H1 (cell line): ENCODE results near the gene CIROP. TPM values are rescaled to one million over a fixed set of nuclear protein-coding genes. Genes with fewer than 3 reads are reported as not detected.

Source experiments
- CTCF ChIA-PET: fragments of 300-600 bp; sonication (Branson Sonifier 250); formaldehyde crosslinking; loops from one replicate; lab custom pipeline; 2021; ENCODE audit not compliant: partially characterized antibody; lab: Charles Lee
- POLR2A ChIA-PET: fragments of 300-600 bp; sonication (Branson Sonifier 250); formaldehyde crosslinking; loops from one replicate; lab custom pipeline; 2021; ENCODE audit warnings: inconsistent platforms; ENCODE audit not compliant: partially characterized antibody; lab: Charles Lee
- DNase-seq, 2 experiments: peaks; one replicate each; pipeline versions ENCODE4 v3.0.0 to v3.0.0-alpha.2; 2010 to 2022; ENCODE audit warnings: low spot score in 2 of 2, low read depth in 1 of 2, mixed read lengths in 1 of 2
- FAIRE-seq: peaks from 2 replicates; lab custom pipeline; 2011; peaks lifted over from hg19 to GRCh38; lab: Jason Lieb, UNC
- H2AFZ ChIP-seq: 2 replicates; pipeline ENCODE4 v1.8.1; 2012; ENCODE audit warnings: low read length, inconsistent platforms
- H2AK5ac ChIP-seq: 2 replicates; pipeline ENCODE4 v1.6.1; 2013; ENCODE audit warnings: low read depth, low read length
- H2BK120ac ChIP-seq: replicated peaks from 2 replicates; pipeline ENCODE3; 2013; ENCODE audit warnings: low read depth, low read length, inconsistent platforms
- H2BK12ac ChIP-seq: 2 replicates; pipeline ENCODE4 v1.6.1; 2013; ENCODE audit warnings: low read depth, low read length
- H2BK15ac ChIP-seq: 2 replicates; pipeline ENCODE4 v1.6.1; 2013; ENCODE audit warnings: low read length
- H2BK20ac ChIP-seq: 2 replicates; pipeline ENCODE4 v1.6.1; 2013; ENCODE audit warnings: low read length
- H2BK5ac ChIP-seq: 2 replicates; pipeline ENCODE4 v1.6.1; 2013; ENCODE audit warnings: low read depth, low read length
- H3K14ac ChIP-seq: 2 replicates; pipeline ENCODE4 v1.6.1; 2013; ENCODE audit warnings: inconsistent platforms; ENCODE audit not compliant: insufficient read length
- H3K18ac ChIP-seq: 2 replicates; pipeline ENCODE4 v1.6.1; 2013; ENCODE audit warnings: low read length; ENCODE audit errors: extremely low read depth
- H3K23ac ChIP-seq: 2 replicates; pipeline ENCODE4 v1.6.1; 2013; ENCODE audit warnings: inconsistent platforms; ENCODE audit not compliant: insufficient read length
- H3K23me2 ChIP-seq: 2 replicates; pipeline ENCODE4 v1.6.1; 2013; ENCODE audit warnings: low read depth, low read length
- H3K27ac ChIP-seq: 2 replicates; pipeline ENCODE4 v1.6.1; 2011; ENCODE audit warnings: low read depth, low read length, inconsistent platforms
- H3K27me3 ChIP-seq, 4 experiments: replicated peaks in 1 of 4; 1 replicate in 1 of 4; 2 replicates in 3 of 4; pipeline versions ENCODE4 v1.6.1 to v1.8.1; 2011 to 2013; ENCODE audit warnings: low read length in 3 of 4, mild to moderate bottlenecking in 3 of 4, inconsistent platforms in 2 of 4, mixed read lengths in 2 of 4, moderate library complexity in 1 of 4; ENCODE audit not compliant: control insufficient read depth in 3 of 4, insufficient read depth in 3 of 4; ENCODE audit errors: extremely low read depth in 1 of 4
- H3K36me3 ChIP-seq, 4 experiments: 2 replicates each; pipeline versions ENCODE4 v1.6.1 to v1.8.1; 2011 to 2013; ENCODE audit warnings: mild to moderate bottlenecking in 4 of 4, low read length in 3 of 4, moderate library complexity in 2 of 4, control low read depth in 1 of 4, inconsistent platforms in 1 of 4; ENCODE audit not compliant: insufficient read depth in 4 of 4, control insufficient read depth in 2 of 4
- H3K4ac ChIP-seq: replicated peaks from 2 replicates; pipeline ENCODE3; 2013; ENCODE audit warnings: low read length, low read depth, mixed read lengths, inconsistent platforms; ENCODE audit not compliant: insufficient read length
- H3K4me1 ChIP-seq, 4 experiments: replicated peaks in 1 of 4; 1 replicate in 1 of 4; 2 replicates in 3 of 4; pipeline versions ENCODE4 v1.6.1 to v1.8.1; 2011 to 2013; ENCODE audit warnings: low read length in 3 of 4, inconsistent platforms in 2 of 4, mixed read lengths in 1 of 4; ENCODE audit not compliant: insufficient read depth in 4 of 4, control insufficient read depth in 3 of 4
- H3K4me2 ChIP-seq, 2 experiments: 2 replicates each; pipeline versions ENCODE4 v1.6.1 to v1.8.1; 2011 to 2013; ENCODE audit warnings: low read depth in 2 of 2, low read length in 2 of 2, control low read depth in 1 of 2, inconsistent platforms in 1 of 2, mild to moderate bottlenecking in 1 of 2; ENCODE audit not compliant: insufficient read depth in 1 of 2
- H3K4me3 ChIP-seq, 4 experiments: fragments of 200-600, 300-600 bp in 1 of 4; sonication (generic), shearing (Covaris generic), sonication (Bioruptor Twin) in 1 of 4; 2 replicates each; pipeline versions ENCODE4 v1.5.1 to v1.8.1; 2011 to 2016; ENCODE audit warnings: low read length in 4 of 4, low read depth in 3 of 4, control low read depth in 2 of 4, inconsistent platforms in 2 of 4, mild to moderate bottlenecking in 2 of 4, mixed read lengths in 1 of 4, moderate library complexity in 1 of 4; ENCODE audit not compliant: insufficient read depth in 2 of 4; ENCODE audit errors: extremely low read depth in 1 of 4
- H3K56ac ChIP-seq: replicated peaks from 2 replicates; pipeline ENCODE3; 2013; ENCODE audit warnings: low read depth, mild to moderate bottlenecking, mixed read lengths, low read length, inconsistent platforms; ENCODE audit not compliant: insufficient read length
- H3K79me1 ChIP-seq: 2 replicates; pipeline ENCODE4 v1.6.1; 2013; ENCODE audit warnings: low read depth, low read length, control low read depth
- H3K79me2 ChIP-seq, 2 experiments: 2 replicates each; pipeline versions ENCODE4 v1.6.1 to v1.8.1; 2012 to 2013; ENCODE audit warnings: low read length in 2 of 2, mild to moderate bottlenecking in 2 of 2, inconsistent platforms in 1 of 2; ENCODE audit not compliant: insufficient read depth in 2 of 2, control insufficient read depth in 1 of 2
- H3K9ac ChIP-seq, 4 experiments: replicated peaks in 1 of 4; 1 replicate in 1 of 4; 2 replicates in 3 of 4; pipeline versions ENCODE4 v1.6.1 to v1.8.1; 2011 to 2013; ENCODE audit warnings: low read depth in 3 of 4, low read length in 3 of 4, control low read depth in 2 of 4, mild to moderate bottlenecking in 2 of 4, moderate library complexity in 2 of 4, inconsistent platforms in 1 of 4; ENCODE audit errors: extremely low read depth in 1 of 4
- H3K9me3 ChIP-seq, 2 experiments: 2 replicates each; pipeline versions ENCODE4 v1.6.1 to v1.8.1; 2012 to 2013; ENCODE audit warnings: mild to moderate bottlenecking in 2 of 2, moderate library complexity in 2 of 2, control low read depth in 1 of 2, inconsistent platforms in 1 of 2, low read depth in 1 of 2, low read length in 1 of 2, mixed read lengths in 1 of 2; ENCODE audit not compliant: insufficient read depth in 2 of 2
- H4K20me1 ChIP-seq, 2 experiments: replicated peaks in 1 of 2; 2 replicates each; pipeline versions ENCODE3 to v1.8.1; 2011 to 2013; ENCODE audit warnings: inconsistent platforms in 2 of 2, low read length in 2 of 2, mild to moderate bottlenecking in 1 of 2; ENCODE audit not compliant: insufficient read depth in 2 of 2, control insufficient read depth in 1 of 2
- H4K5ac ChIP-seq: 2 replicates; pipeline ENCODE4 v1.6.1; 2013; ENCODE audit warnings: low read length, low read depth, mixed read lengths, inconsistent platforms; ENCODE audit not compliant: insufficient read length
- H4K8ac ChIP-seq: 2 replicates; pipeline ENCODE4 v1.8.0; 2013; ENCODE audit warnings: mild to moderate bottlenecking, moderate library complexity, low read length, inconsistent platforms; ENCODE audit not compliant: insufficient read depth; ENCODE audit errors: extremely low read depth
- H4K91ac ChIP-seq: replicated peaks from 2 replicates; pipeline ENCODE3; 2013; ENCODE audit warnings: low read length, mixed read lengths, inconsistent platforms; ENCODE audit not compliant: insufficient read length
- CBX5 ChIP-seq: fragments of 300-800, 300-1000 bp; sonication (generic); IDR thresholded peaks from 2 replicates; pipeline ENCODE4 v1.7.1; 2016; ENCODE audit warnings: antibody characterized with exemption, low read length, low read depth
- CTCF ChIP-seq, 3 experiments: IDR thresholded peaks; 1 replicate in 2 of 3; 2 replicates in 1 of 3; pipeline versions ENCODE4 v1.5.1 to v1.6.1; 2011; ENCODE audit warnings: low read length in 3 of 3, mild to moderate bottlenecking in 3 of 3, inconsistent platforms in 2 of 3, low read depth in 1 of 3, moderate library complexity in 1 of 3; ENCODE audit not compliant: insufficient read depth in 1 of 3; ENCODE audit errors: control extremely low read depth in 1 of 3
- MAX ChIP-seq: IDR thresholded peaks from 2 replicates; pipeline ENCODE4 v1.6.1; 2012; ENCODE audit warnings: inconsistent platforms
- POLR2AphosphoS5 ChIP-seq: IDR thresholded peaks from 2 replicates; pipeline ENCODE4 v1.6.1; 2011; ENCODE audit warnings: low read depth, low read length
- RAD21 ChIP-seq, 2 experiments: IDR thresholded peaks in 1 of 2; conservative IDR thresholded peaks in 1 of 2; 2 replicates each; pipeline ENCODE4 v1.6.1; 2011; ENCODE audit warnings: low read depth in 2 of 2, low read length in 2 of 2, improper control_type of control experiment in 1 of 2, inconsistent platforms in 1 of 2, mild to moderate bottlenecking in 1 of 2, moderate library complexity in 1 of 2
- RFX5 ChIP-seq: IDR thresholded peaks from 2 replicates; pipeline ENCODE4 v1.6.1; 2011; ENCODE audit warnings: low read depth, low read length, improper control_type of control experiment, borderline replicate concordance
- SIN3A ChIP-seq, 2 experiments: IDR thresholded peaks in 1 of 2; conservative IDR thresholded peaks in 1 of 2; 2 replicates each; pipeline ENCODE4 v1.6.1; 2011 to 2012; ENCODE audit warnings: low read length in 2 of 2, improper control_type of control experiment in 1 of 2, low read depth in 1 of 2, mild to moderate bottlenecking in 1 of 2
- SIX5 ChIP-seq: IDR thresholded peaks from 2 replicates; pipeline ENCODE4 v1.6.1; 2011; ENCODE audit warnings: mild to moderate bottlenecking, low read depth, low read length
- WGBS, 2 experiments: shearing (Covaris generic) in 1 of 2; methylation state at CpG; one replicate each; pipeline versions ENCODE4 v1.1.6 to v1.1.7; 2013 to 2015; ENCODE audit warnings: low lambda C conversion rate in 2 of 2, mixed read lengths in 2 of 2, inconsistent platforms in 1 of 2, low coverage in 1 of 2, missing lambda C conversion rate in 1 of 2; ENCODE audit not compliant: insufficient replicate concordance in 2 of 2, insufficient coverage in 1 of 2, insufficient read length in 1 of 2; ENCODE audit errors: extremely low coverage in 1 of 2, missing lambda C conversion rate in 1 of 2; 5-methylcytosine and 5-hydroxymethylcytosine counted together
- polyA plus RNA-seq, 7 experiments: library from polyadenylated mRNA; depleted of rRNA in 3 of 7; stranded (reverse) in 5 of 7; unstranded in 2 of 7; fragments of >200 nt in 5 of 7; fragments of 200-250 nt in 2 of 7; gene quantifications; 1 replicate in 5 of 7; 2 replicates in 1 of 7; 4 replicates in 1 of 7; pipeline versions ENCODE4 v1.2.1 to v1.2.3, GENCODE V29; 2011 to 2013; ENCODE audit warnings: missing spikeins in 2 of 7, mixed read lengths in 2 of 7
- total RNA-seq: library from RNA; stranded (reverse); fragmentation: NEBNext Ultra II Directional; extraction: Animal tissue kit (Norgen Biotek cat#: 25700); gene quantifications from 2 replicates; pipeline ENCODE4 v1.2.1, GENCODE V29; 2021

CIROP gene
- total and polyA plus RNA-seq, 2 of the 8 experiments (the other 6 are each of a cell fraction or from before 2014, with no cell fraction given): 0.06 TPM; not detected in 1

- ChIA-PET POLR2A (interaction anchor here (0.8 to 2.7 kb wide), 19 partner anchors 8 to 246 kb away, joined by 3 to 33 read pairs (median 3); partner anchors contain the start of genes ACIN1, C14orf119, HAUS4 and PRMT5), CTCF (interaction anchor here (0.6 to 2.9 kb wide), 67 partner anchors 9 to 1058 kb away, joined by 3 to 55 read pairs (median 4); partner anchors contain the start of genes ACIN1, AJUBA, C14orf119 and CDH24)
- Histone ChIP-seq H3K56ac (no peak overlapping the region), H3K9me3 (no peaks in the 10 kb centered on the region), H2BK5ac (no peak overlapping the region), H3K4me2 (peak overlapping the region; percentile 46 to 99; a peak in 3 of 4 replicates), H3K14ac (no peak overlapping the region), H2AFZ (no peak overlapping the region), H3K4me3 (peak overlapping the region in 1 of 4 experiments; percentile 18; a peak in 1 of 8 replicates), H3K4ac (no peak overlapping the region), H3K79me2 (peaks cover 23 to 49% of the 10 kb centered on the region in 2 experiments), H3K23me2 (peaks cover 14% of the 10 kb centered on the region), H3K79me1 (peaks cover 7% of the 10 kb centered on the region), H4K8ac (no peak overlapping the region; the same call in 1 of the 2 replicates), H4K20me1 (peaks cover 21% of the 10 kb centered on the region in 2 experiments), H2AK5ac (no peak overlapping the region), H2BK15ac (no peak overlapping the region), H3K23ac (no peak overlapping the region), H3K27ac (no peak overlapping the region), H4K91ac (no peak overlapping the region), H2BK12ac (no peak overlapping the region), H3K9ac (no peak overlapping the region), H3K27me3 (no peaks in the 10 kb centered on the region), H3K4me1 (peaks cover 5 to 27% (median 15%) of the 10 kb centered on the region in 4 experiments; a peak in 6 of 7 replicates), H2BK120ac (no peak overlapping the region), H4K5ac (no peak overlapping the region), H3K36me3 (peaks cover 34 to 61% (median 46%) of the 10 kb centered on the region in 4 experiments), H3K18ac (no peak overlapping the region), H2BK20ac (no peak overlapping the region)
- DNase-seq (peak; percentile 84 to 85), FAIRE-seq (peak; percentile 66)
- WGBS, 2 experiments: 40% methylated on average over 8 of the region's 8 CpGs; no CpG with 5 or more reads in 1 of the 2 experiments
- no peak for TF ChIP-seq RFX5
- TF ChIP-seq CBX5: no peak
- TF ChIP-seq MAX: no peak
- no peak for TF ChIP-seq POLR2AphosphoS5
- peak; percentile 82 to 99 (median 99) for TF ChIP-seq CTCF (IDR thresholded peaks at IDR 0.05; ENCODE audit: control extremely low read depth in 1 of 3, insufficient read depth in 1 of 3, low read depth in 1 of 3, low read length in 3 of 3)
- TF ChIP-seq SIX5: no peak
- TF ChIP-seq RAD21 (IDR thresholded peaks at IDR 0.05 in 1 of 2, conservative IDR thresholded peaks at IDR 0.05 in 1 of 2; ENCODE audit: low read depth in 2 of 2, low read length in 2 of 2): peak; percentile 59 to 71
- TF ChIP-seq SIN3A (conservative IDR thresholded peaks at IDR 0.05 in 1 of 2, IDR thresholded peaks at IDR 0.05 in 1 of 2; ENCODE audit: low read depth in 1 of 2, low read length in 2 of 2): peak in 1 of 2 experiments; percentile 79; a peak in 2 of 4 replicates
These were observed 35.9 kb downstream of the CIROP start for GRCh38 chr14:23068789-23069412.
